ENCODE data around the gene CLIC3.

Gene CLIC3

GRCh38 chr9:137026828-137027227, 30.5 kb upstream of the CLIC3 start:
- DNase-seq (ENCODE audit: low read depth), result no peak
- no peak for TF ChIP-seq CTCF (IDR thresholded peaks at IDR 0.05; ENCODE audit: control insufficient read depth, insufficient read depth, low read depth, low read length, missing control alignments)
- peak overlapping the region; percentile 59 for H3K4me3 ChIP-seq (ENCODE audit: control insufficient read depth, low read depth, low read length)

GRCh38 chr9:137026384-137026783, 30.0 kb upstream of the CLIC3 start:
- TF ChIP-seq CTCF (IDR thresholded peaks at IDR 0.05; ENCODE audit: control insufficient read depth, insufficient read depth, low read depth, low read length, missing control alignments), result no peak
- H3K4me3 ChIP-seq (ENCODE audit: control insufficient read depth, low read depth, low read length), result no peak overlapping the region
- no peak for DNase-seq (ENCODE audit: low read depth)

- no peak for TF ChIP-seq CTCF (IDR thresholded peaks at IDR 0.05; ENCODE audit: control insufficient read depth, insufficient read depth, low read depth, low read length, missing control alignments)
- no peak for DNase-seq (ENCODE audit: low read depth)
- H3K4me3 ChIP-seq (ENCODE audit: control insufficient read depth, low read depth, low read length), result no peak overlapping the region
These were observed 29.2 kb upstream of the CLIC3 start for GRCh38 chr9:137025517-137025966.

- no peak for DNase-seq (ENCODE audit: low read depth)
- TF ChIP-seq CTCF (IDR thresholded peaks at IDR 0.05; ENCODE audit: control insufficient read depth, insufficient read depth, low read depth, low read length, missing control alignments), result no peak
- no peak overlapping the region for H3K4me3 ChIP-seq (ENCODE audit: control insufficient read depth, low read depth, low read length)
These were observed 27.2 kb upstream of the CLIC3 start for GRCh38 chr9:137023583-137023991.

- TF ChIP-seq CTCF (IDR thresholded peaks at IDR 0.05; ENCODE audit: control insufficient read depth, insufficient read depth, low read depth, low read length, missing control alignments), result no peak
- H3K4me3 ChIP-seq (ENCODE audit: control insufficient read depth, low read depth, low read length), result no peak overlapping the region
- no peak for DNase-seq (ENCODE audit: low read depth)
These were observed 26.8 kb upstream of the CLIC3 start for GRCh38 chr9:137023157-137023556.

- DNase-seq (ENCODE audit: low read depth), result no peak
- H3K4me3 ChIP-seq (ENCODE audit: control insufficient read depth, low read depth, low read length), result no peak overlapping the region
- TF ChIP-seq CTCF (IDR thresholded peaks at IDR 0.05; ENCODE audit: control insufficient read depth, insufficient read depth, low read depth, low read length, missing control alignments), result no peak
These were observed 26.3 kb upstream of the CLIC3 start for GRCh38 chr9:137022662-137023008.

Measured in AG09309 (cell line).